Measurements from ENCODE around the gene ARL8A. TPM values are rescaled to one million over a fixed set of nuclear protein-coding genes. Genes with fewer than 3 reads are reported as not detected.

Gene ARL8A
- polyA plus RNA-seq, 3 donors: 12.4 to 123 (median 14.8) TPM

GRCh38 chr1:202110977-202111376 lies 33.6 kb downstream of the ARL8A start:
- no peak overlapping the region for H3K9ac ChIP-seq (ENCODE audit: insufficient read depth, low read length, poor library complexity, severe bottlenecking)
- peaks cover 0 to 2% (median 0%) of the 10 kb centered on the region in 7 donors for H3K9me3 Mint-ChIP-seq
- H2AFZ ChIP-seq (ENCODE audit: insufficient read depth, low read depth, low read length, poor library complexity, severe bottlenecking): no peak overlapping the region
- no peak for TF ChIP-seq CTCF (IDR thresholded peaks at IDR 0.05)
- H3K4me3 ChIP-seq (replicated peaks in 1 of 3; ENCODE audit: low read depth in 2 of 3, low read length in 3 of 3): no peak overlapping the region
- H3K27me3 Mint-ChIP-seq (ENCODE audit: low read depth in 3 of 3): peaks cover 3 to 8% (median 7%) of the 10 kb centered on the region in 3 donors
- no peak overlapping the region for H3K4me2 ChIP-seq (replicated peaks; ENCODE audit: extremely low read depth, low read length, poor library complexity, severe bottlenecking)
- no peaks in the 10 kb centered on the region for H3K27me3 ChIP-seq (ENCODE audit: control insufficient read depth in 2 of 2, insufficient read depth in 2 of 2, low read length in 2 of 2)
- no peaks in the 10 kb centered on the region for H3K9me3 ChIP-seq (replicated peaks in 1 of 2; ENCODE audit: control insufficient read depth in 1 of 2, insufficient read depth in 1 of 2, low read length in 2 of 2)
- H3K36me3 ChIP-seq (replicated peaks in 1 of 2; ENCODE audit: control insufficient read depth in 1 of 2, insufficient read depth in 2 of 2, low read length in 2 of 2): no peaks in the 10 kb centered on the region
- no peak overlapping the region for H3K4me3 Mint-ChIP-seq
- no peak overlapping the region for H3K27ac ChIP-seq (ENCODE audit: low read depth in 1 of 2, low read length in 2 of 2)
- H4K20me1 ChIP-seq (ENCODE audit: insufficient read depth, low read length): no peaks in the 10 kb centered on the region
- no peaks in the 10 kb centered on the region for H3K79me2 ChIP-seq (ENCODE audit: insufficient read depth, low read length)
- 100% methylated on average over 1 of the region's 3 CpGs for WGBS (ENCODE audit: insufficient coverage)
- H3K36me3 Mint-ChIP-seq: no peaks in the 10 kb centered on the region
- H3K27ac Mint-ChIP-seq: no peak overlapping the region
- intact Hi-C loops (cut with micrococcal nuclease): no loop called here
- DNase-seq: no peak
- H3K4me1 ChIP-seq (ENCODE audit: control insufficient read depth in 1 of 2, insufficient read depth in 2 of 2, low read length in 2 of 2): peaks cover 0 to 9% of the 10 kb centered on the region in 2 donors
- H3K4me1 Mint-ChIP-seq: no peaks in the 10 kb centered on the region

GRCh38 chr1:202107801-202108731 lies 36.5 kb downstream of the ARL8A start:
- Histone ChIP-seq H3K9ac (ENCODE audit: insufficient read depth, low read length, poor library complexity, severe bottlenecking) (no peak overlapping the region), H3K4me2 (replicated peaks; ENCODE audit: extremely low read depth, low read length, poor library complexity, severe bottlenecking) (no peak overlapping the region), H3K4me3 (replicated peaks in 1 of 3; ENCODE audit: low read depth in 2 of 3, low read length in 3 of 3) (no peak overlapping the region), H3K4me1 (ENCODE audit: control insufficient read depth in 1 of 2, insufficient read depth in 2 of 2, low read length in 2 of 2) (peaks cover 0 to 11% of the 10 kb centered on the region in 2 donors), H4K20me1 (ENCODE audit: insufficient read depth, low read length) (no peaks in the 10 kb centered on the region), H3K27me3 (ENCODE audit: control insufficient read depth in 2 of 2, insufficient read depth in 2 of 2, low read length in 2 of 2) (no peaks in the 10 kb centered on the region), H2AFZ (ENCODE audit: insufficient read depth, low read depth, low read length, poor library complexity, severe bottlenecking) (no peak overlapping the region), H3K27ac (ENCODE audit: low read depth in 1 of 2, low read length in 2 of 2) (no peak overlapping the region), H3K36me3 (replicated peaks in 1 of 2; ENCODE audit: control insufficient read depth in 1 of 2, insufficient read depth in 2 of 2, low read length in 2 of 2) (no peaks in the 10 kb centered on the region), H3K79me2 (ENCODE audit: insufficient read depth, low read length) (no peaks in the 10 kb centered on the region), H3K9me3 (replicated peaks in 1 of 2; ENCODE audit: control insufficient read depth in 1 of 2, insufficient read depth in 1 of 2, low read length in 2 of 2) (no peaks in the 10 kb centered on the region)
- no peaks in the 10 kb centered on the region for H3K4me1 Mint-ChIP-seq
- H3K27me3 Mint-ChIP-seq (ENCODE audit: low read depth in 3 of 3): peaks cover 3 to 4% (median 4%) of the 10 kb centered on the region in 3 donors
- no peak for DNase-seq
- no peaks in the 10 kb centered on the region for H3K36me3 Mint-ChIP-seq
- intact Hi-C loops (cut with micrococcal nuclease): no loop called here
- peaks cover 0 to 2% (median 0%) of the 10 kb centered on the region in 7 donors for H3K9me3 Mint-ChIP-seq
- H3K4me3 Mint-ChIP-seq: no peak overlapping the region
- WGBS (ENCODE audit: insufficient coverage): 89% methylated on average over 12 of the region's 13 CpGs
- TF ChIP-seq CTCF (IDR thresholded peaks at IDR 0.05): no peak
- no peak overlapping the region for H3K27ac Mint-ChIP-seq

All from CD14-positive monocyte (primary cell).